Activated CD4-positive, alpha-beta T cell treated with anti-CD3 and anti-CD28 coated beads for 48 hours (primary cell): ENCODE measurements around the gene USP31.

ENCODE experiments used
- DNase-seq: peaks from one replicate; pipeline ENCODE4 v3.0.0-alpha.2; 2020

The USP31 gene, protein sequence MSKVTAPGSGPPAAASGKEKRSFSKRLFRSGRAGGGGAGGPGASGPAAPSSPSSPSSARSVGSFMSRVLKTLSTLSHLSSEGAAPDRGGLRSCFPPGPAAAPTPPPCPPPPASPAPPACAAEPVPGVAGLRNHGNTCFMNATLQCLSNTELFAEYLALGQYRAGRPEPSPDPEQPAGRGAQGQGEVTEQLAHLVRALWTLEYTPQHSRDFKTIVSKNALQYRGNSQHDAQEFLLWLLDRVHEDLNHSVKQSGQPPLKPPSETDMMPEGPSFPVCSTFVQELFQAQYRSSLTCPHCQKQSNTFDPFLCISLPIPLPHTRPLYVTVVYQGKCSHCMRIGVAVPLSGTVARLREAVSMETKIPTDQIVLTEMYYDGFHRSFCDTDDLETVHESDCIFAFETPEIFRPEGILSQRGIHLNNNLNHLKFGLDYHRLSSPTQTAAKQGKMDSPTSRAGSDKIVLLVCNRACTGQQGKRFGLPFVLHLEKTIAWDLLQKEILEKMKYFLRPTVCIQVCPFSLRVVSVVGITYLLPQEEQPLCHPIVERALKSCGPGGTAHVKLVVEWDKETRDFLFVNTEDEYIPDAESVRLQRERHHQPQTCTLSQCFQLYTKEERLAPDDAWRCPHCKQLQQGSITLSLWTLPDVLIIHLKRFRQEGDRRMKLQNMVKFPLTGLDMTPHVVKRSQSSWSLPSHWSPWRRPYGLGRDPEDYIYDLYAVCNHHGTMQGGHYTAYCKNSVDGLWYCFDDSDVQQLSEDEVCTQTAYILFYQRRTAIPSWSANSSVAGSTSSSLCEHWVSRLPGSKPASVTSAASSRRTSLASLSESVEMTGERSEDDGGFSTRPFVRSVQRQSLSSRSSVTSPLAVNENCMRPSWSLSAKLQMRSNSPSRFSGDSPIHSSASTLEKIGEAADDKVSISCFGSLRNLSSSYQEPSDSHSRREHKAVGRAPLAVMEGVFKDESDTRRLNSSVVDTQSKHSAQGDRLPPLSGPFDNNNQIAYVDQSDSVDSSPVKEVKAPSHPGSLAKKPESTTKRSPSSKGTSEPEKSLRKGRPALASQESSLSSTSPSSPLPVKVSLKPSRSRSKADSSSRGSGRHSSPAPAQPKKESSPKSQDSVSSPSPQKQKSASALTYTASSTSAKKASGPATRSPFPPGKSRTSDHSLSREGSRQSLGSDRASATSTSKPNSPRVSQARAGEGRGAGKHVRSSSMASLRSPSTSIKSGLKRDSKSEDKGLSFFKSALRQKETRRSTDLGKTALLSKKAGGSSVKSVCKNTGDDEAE (N-terminal part only)

DNA sequence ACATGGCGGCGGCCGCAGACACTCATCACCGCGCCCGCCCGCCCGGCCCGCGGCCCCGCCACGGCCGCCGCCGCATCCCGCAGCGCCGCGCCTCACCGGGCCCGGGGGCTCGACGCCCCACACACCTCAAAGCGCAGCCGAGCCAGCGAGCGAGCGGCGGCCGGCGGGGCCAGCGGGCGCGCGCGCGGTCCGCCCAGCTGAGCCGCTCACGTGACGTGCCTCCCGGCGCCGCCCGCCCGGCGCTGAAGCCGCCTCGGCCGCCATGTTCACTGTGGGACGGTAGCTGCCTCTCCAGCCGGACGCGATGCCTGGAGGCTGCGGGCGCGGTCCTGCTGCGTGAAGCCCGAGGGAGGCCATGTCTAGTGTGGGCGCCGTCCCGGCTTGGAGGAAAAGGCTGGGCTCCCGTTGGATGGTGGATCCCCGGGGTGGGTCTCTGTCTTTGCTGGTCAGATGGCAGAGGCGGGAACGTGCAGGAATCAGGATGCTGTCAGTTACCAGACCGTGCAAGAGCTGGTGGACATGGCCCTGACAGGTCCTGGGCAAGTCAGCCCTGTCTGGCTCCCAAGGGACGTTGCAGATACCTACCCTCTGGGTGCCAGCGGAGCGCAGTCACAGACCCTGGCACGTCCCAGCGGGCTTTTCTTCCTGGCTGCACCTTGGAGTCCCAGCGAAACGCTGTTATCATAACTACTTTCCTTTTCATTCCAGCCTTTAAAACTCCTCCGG lies at the start of gene USP31:
USP31 (minus strand) TSS at position 186 of the 726 bp plus-strand sequence; CDS start at position 4, 182 bp downstream.
- DNase-seq = peak; percentile 94

GRCh38 chr16:23196539-23196938 lies 47.3 kb upstream of the USP31 start:
- no peak for DNase-seq

DNA sequence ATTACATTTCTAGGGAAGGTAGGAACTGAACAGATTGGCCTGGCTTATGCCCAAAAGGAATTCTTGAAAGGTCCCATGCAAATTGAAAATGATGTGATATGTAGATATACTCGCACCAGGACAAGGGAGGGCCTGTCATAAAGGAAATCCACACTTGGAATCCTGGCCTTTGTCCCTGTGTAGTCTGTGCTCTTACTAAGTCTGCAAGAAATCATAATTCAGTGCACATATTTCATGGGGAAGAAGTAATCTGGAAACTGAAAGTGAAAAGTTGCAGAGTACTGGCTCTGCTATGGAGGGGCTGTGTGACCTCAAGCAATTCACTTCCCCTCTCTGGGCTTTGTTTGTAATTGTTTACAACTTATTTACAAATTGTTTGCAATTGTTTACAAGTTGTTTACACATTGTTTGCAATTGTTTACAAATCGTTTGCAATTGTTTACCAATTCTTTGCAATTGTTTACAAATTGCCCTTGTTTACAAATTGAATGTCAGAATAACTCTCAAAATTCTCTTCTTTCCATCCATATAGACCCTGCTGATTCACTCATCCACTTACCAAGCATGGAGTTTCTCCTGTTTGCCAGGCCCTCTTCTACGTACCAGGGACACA lies 46.2 kb upstream of the USP31 start:
- DNase-seq = no peak

- no peak for DNase-seq
Measured at GRCh38 chr16:23194497-23195221, 45.4 kb upstream of the USP31 start.

GRCh38 chr16:23188911-23189310 lies 39.7 kb upstream of the USP31 start:
- no peak for DNase-seq

DNA sequence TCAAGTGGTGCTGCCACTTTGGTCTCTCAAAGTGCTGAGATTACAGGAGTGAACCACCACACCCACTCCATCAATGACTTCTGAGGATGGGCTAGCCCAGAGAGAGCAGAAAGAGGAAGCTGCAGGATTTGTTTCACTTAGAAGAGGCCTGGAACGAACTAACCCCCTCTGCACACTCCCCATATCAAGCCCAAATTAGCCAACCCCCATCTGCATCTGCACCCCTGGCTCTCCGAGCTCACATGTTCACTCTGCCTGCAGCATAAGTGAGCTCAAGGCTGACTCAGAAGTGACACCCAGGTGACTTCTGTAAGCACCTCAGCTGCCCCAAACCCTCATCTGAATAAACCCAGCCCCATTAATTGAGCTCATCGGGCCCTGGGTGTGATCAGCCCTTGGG lies 38.1 kb upstream of the USP31 start:
- no peak for DNase-seq

- DNase-seq = no peak
Measured at GRCh38 chr16:23186171-23186570, 36.9 kb upstream of the USP31 start.

DNA sequence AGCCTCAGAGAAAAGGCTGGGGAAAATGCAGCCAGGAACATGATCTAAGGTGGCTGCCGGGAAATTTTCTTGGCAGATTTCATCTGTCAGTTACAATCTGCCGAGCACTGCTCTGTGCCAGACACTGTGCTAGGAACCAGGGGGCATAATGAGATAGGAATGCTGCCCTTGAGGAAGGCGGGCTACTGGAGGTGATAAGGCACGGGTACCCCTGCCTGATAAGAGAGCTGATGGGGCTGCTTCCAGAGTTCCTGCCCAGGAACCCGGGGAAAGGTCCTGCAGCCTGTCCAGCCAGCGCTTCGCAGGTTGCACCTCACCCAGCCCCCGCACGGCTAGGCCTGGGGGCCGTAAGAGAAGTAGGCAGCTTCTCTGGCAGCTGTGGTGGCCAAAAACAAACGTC lies 36.4 kb upstream of the USP31 start:
- DNase-seq = no peak

GRCh38 chr16:23183543-23183862 lies 34.3 kb upstream of the USP31 start:
- DNase-seq = no peak

DNA sequence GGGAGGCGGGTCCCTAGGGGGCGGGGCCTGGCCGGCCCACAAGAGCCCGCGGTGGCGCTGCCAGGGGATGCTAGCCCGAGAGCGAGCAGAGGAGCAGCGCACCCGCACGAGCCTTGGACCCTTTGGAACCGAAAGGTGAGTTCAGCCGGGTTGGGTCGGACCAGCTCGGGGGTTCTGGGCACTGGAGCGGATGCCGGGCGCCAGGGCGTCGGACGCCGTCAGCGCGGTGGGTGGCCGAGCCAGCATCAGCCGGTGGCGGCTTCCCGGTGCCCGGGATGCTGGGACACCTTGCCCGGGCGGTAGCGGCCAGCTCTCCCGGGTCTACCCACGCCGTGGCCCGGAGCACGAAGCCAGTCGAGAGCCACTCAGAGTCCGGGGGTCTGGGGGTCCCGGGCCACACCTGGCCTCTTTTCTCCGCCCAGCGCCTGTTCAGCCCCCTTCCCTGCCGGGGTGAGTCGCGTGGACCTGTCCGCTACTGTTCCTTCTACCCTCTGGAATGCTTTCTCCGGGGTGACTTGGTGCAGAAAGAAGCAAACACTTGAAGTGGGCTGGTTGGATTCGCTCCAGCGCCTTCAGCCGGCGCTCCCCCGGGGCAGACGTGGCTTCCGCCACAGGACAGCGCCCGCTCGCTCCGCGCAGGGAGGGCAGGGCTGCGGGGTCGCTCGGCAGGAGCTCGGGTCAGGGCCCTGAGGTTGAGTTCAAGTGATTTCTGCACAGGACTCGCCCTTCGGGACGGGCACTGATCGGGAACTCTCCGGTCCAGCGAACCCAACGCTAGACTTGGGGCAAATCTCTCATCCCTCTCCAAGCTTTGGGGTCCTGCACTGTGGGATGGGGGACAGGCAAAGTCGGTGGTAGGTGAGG lies 33.7 kb upstream of the USP31 start, which contains the start of gene SCNN1G:
SCNN1G (plus strand) TSS at position 67 of the 864 bp plus-strand sequence. CDS start 3,527 bp downstream, outside the sequence.
- DNase-seq = no peak

DNA sequence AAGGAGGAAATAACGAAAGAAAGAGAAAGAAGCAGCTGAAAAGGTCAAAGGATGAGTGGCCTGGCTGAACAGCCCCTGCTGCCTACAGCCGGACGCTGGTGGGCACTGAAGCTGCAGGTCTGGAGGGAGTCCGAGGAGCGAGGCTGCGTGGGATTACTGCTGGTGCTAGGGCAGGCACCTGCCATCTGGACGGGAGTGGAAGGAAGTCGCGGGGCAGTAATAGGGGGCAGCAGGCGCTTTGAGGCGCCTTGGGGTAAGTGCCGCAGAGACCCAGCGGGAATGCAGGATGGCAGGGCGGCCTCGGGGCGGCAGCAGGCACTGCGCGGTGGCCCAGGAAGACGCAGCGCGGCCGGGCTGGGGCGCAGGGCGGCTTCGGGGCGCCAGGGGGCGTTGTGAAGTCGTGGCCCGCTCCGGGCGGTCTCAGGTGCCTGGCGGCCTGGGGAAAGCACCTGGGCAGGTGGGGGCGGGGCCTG lies 33.0 kb upstream of the USP31 start:
- peak; percentile 86 for DNase-seq

DNA sequence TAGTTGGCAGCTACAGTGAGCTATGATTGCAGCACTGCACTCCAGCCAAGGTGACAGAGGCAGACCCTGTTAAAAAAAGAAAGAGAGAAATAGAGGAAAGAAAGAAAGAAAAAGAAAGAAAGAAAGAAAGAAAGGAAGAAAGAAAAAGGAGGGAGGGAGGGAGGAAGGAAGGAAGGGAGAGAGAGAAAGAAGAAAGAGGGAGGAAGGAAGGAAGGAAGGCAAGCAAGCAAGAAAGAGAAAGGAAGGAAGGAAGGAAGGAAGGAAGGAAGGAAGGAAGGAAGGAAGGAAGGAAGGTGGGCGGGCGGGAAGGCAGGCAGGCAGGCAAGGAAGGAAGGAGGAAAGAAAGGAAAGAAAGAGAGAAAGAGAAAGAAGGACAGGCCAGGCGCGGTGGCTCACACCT lies 32.3 kb upstream of the USP31 start:
- no peak for DNase-seq

GRCh38 chr16:23175651-23176050 lies 26.4 kb upstream of the USP31 start:
- no peak for DNase-seq

DNA sequence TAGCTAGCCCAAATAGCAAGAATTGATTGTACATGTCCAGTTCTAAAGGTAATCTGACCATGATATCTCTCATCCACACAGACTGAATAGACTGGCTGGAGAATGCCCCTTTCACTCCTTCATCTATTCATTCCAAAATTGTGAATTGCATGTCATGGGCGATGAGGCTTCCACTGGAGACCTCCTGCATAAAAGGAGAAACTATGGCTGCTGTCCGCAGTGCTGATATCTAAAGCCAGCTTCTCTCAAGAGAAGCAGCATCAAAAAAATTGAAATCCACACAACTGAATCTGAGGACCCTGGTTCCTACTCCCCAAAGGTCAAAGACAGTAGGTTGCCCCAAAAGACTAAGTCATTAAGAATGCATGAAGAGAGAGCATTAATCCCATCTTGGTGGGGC lies 25.4 kb upstream of the USP31 start:
- no peak for DNase-seq

- no peak for DNase-seq
Measured at GRCh38 chr16:23172994-23173393, 23.7 kb upstream of the USP31 start.

DNA sequence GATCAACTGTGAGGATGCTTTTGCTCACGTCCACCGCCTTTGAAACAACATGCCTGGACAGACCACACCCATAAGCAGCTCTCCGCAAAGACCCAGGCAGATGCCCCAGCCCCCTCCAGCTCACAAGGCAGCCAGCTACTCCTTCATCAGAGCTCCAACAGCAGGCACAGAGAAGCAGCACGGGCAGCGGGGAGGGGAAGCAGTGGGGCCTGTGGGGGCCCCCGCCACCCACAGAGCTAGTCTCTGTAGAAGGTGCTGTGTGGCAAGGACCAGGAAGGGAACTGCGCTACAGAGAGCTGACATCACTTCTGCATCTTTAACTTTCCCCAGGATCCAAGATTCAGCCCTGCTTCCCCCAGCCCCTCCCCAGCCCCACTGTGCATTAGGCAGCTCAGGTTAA lies 23.3 kb upstream of the USP31 start:
- no peak for DNase-seq

- no peak for DNase-seq
Measured at GRCh38 chr16:23164736-23165135, 15.5 kb upstream of the USP31 start.

DNA sequence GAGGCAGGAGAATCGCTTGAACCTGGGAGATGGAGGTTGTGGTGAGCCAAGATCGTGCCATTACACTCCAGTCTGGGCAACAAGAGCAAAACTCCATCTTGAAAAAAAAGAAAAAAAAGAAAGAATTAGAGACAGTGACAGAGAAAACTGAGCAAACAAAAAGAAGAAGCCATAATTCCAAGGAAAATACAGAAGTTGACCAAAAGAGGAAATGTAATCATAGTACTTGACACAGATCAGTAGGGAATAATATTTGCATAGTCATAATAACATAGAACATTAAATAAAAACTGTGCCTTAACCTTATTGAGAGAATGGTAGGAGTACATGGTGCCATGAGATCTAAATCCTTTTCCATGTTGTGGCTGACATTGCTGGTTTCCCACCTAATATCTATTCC lies 14.7 kb upstream of the USP31 start:
- DNase-seq = no peak

DNA sequence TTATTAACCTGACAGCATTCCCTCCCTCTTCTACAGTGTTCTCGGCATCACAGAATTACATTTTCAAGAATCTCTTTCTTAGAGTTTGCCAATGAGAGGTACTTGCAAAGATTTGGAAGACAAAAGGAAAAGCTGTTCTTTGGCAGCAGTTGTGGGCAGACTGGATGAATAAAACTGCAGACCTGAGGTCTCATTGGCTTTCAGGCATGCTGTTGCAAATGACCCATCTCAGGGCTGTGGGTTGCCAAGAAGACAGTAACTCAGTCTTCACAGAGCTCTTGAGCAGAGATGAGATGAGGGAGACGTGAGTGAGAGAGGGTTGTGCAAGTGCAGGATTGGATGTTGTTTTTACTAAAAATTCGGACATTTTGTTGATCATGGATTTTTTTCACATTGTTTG lies 11.3 kb upstream of the USP31 start:
- DNase-seq = no peak

GRCh38 chr16:23160082-23160481 lies 10.8 kb upstream of the USP31 start:
- no peak for DNase-seq
